HepG2 (cell line): ENCODE results near the gene KAZALD1.

ENCODE experiments used
- MED8 ChIP-seq: sonication (generic); formaldehyde crosslinking; IDR thresholded peaks from 2 replicates; pipeline ENCODE4 v1.8.1; 2023; ENCODE audit warnings: mild to moderate bottlenecking, missing genetic modification reagents; ENCODE audit not compliant: insufficient replicate concordance
- MLLT10 ChIP-seq: sonication (generic); formaldehyde crosslinking; IDR thresholded peaks from 2 replicates; pipeline ENCODE4 v1.4.0; 2020; ENCODE audit warnings: missing genetic modification reagents

DNA sequence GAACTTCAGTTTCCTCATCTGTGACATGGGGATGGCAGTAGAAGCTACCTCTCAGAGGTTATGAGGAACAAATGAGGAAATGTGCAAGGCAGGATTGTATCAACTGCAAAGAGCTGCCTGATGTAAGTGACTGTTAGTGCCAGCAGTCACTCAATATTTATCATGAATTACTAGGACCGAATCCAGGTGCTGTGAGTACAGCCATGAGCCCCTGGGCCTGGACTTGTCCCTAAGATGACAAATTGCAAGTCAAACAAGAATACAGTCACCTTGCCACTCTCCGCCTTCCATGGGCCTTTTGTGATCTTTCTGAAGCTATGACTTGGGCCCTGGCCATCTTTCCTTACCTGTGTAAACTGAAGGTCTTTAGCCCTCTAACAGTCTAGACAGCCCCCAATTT is 41.6 kb downstream of the KAZALD1 start:
- TF ChIP-seq MED8 (no peak), MLLT10 (no peak)
